ENCODE data around the gene PIP4K2C. TPM values are rescaled to one million over a fixed set of nuclear protein-coding genes. Genes with fewer than 3 reads are reported as not detected.
"Not testable (repeated sequence)": the region's sequence is repeated elsewhere in the genome, so short reads cannot be mapped to it uniquely, and the experiment has no call there.

PIP4K2C gene
- total RNA-seq, 1 donor from 2014 or later = 31.0 TPM

DNA sequence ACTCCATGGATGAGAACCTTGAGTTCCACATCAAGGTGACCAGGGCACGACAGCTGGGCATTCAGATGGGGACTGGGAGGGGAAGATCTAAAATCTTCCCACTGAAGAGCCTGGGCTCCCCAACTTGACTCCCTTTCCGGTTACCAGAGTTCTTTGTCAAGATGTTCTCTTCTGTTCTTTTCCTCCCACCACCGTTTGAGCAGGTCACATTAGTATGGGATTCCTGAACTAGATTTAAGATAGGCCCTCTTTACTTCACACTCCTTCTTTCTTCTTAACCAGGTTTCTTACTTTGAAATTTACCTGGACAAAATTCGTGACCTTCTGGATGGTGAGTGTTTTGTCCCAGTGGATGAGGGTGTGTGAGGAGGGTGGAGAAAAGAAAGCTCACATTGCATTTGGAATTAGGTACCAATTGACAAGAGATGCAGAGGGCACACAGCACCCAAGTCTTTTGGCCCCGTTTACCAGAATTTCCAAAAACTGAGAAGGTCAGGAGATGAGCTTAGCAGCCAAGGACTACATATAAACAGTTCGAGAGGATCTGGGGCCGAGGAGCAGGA lies 26.7 kb upstream of the PIP4K2C start:
- Histone ChIP-seq H3K36me3 (no peaks in the 10 kb centered on the region), H3K4me1 (no peaks in the 10 kb centered on the region), H3K9me3 (no peaks in the 10 kb centered on the region), H3K27me3 (no peaks in the 10 kb centered on the region), H3K4me3 (no peak overlapping the region), H3K27ac (no peak overlapping the region)
- DNase-seq (no peak), ATAC-seq (no peak)
- intact Hi-C loops (cut with DNase I) = no loop called here
- TF ChIP-seq, protein P1, sequence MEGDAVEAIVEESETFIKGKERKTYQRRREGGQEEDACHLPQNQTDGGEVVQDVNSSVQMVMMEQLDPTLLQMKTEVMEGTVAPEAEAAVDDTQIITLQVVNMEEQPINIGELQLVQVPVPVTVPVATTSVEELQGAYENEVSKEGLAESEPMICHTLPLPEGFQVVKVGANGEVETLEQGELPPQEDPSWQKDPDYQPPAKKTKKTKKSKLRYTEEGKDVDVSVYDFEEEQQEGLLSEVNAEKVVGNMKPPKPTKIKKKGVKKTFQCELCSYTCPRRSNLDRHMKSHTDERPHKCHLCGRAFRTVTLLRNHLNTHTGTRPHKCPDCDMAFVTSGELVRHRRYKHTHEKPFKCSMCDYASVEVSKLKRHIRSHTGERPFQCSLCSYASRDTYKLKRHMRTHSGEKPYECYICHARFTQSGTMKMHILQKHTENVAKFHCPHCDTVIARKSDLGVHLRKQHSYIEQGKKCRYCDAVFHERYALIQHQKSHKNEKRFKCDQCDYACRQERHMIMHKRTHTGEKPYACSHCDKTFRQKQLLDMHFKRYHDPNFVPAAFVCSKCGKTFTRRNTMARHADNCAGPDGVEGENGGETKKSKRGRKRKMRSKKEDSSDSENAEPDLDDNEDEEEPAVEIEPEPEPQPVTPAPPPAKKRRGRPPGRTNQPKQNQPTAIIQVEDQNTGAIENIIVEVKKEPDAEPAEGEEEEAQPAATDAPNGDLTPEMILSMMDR (IDR thresholded peaks at IDR 0.05) = no peak

GRCh38 chr12:57568838-57569237 lies 22.2 kb upstream of the PIP4K2C start:
- TF ChIP-seq, protein P1 (IDR thresholded peaks at IDR 0.05) = no peak
- intact Hi-C loops (cut with DNase I) = no loop called here
- no peaks in the 10 kb centered on the region for H3K36me3 ChIP-seq
- DNase-seq (no peak), ATAC-seq (no peak)
- H3K9me3 ChIP-seq = no peaks in the 10 kb centered on the region
- H3K4me3 ChIP-seq = no peak overlapping the region
- H3K4me1 ChIP-seq = no peaks in the 10 kb centered on the region
- no peaks in the 10 kb centered on the region for H3K27me3 ChIP-seq
- H3K27ac ChIP-seq = no peak overlapping the region

DNA sequence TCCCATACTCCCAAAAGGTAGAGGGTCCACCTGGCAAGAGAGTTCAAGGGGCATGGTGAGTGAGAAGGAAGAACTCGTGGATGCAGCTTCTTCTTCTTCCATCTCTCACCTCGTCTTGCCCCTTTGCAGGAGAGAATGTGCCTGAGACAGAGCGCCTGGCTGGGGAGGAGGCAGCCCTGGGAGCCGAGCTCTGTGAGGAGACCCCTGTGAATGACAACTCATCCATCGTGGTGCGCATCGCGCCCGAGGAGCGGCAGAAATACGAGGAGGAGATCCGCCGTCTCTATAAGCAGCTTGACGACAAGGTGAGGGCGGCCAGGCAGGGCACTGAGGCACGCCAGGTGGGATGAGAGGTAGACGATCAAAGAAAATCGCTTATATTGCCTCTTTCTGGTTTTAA lies 21.1 kb upstream of the PIP4K2C start:
- intact Hi-C loops (cut with DNase I) = no loop called here
- no peaks in the 10 kb centered on the region for H3K9me3 ChIP-seq
- ATAC-seq (no peak), DNase-seq (no peak)
- TF ChIP-seq, protein P1 (IDR thresholded peaks at IDR 0.05) = no peak
- H3K4me3 ChIP-seq = no peak overlapping the region
- no peaks in the 10 kb centered on the region for H3K36me3 ChIP-seq
- H3K27ac ChIP-seq = no peak overlapping the region
- H3K27me3 ChIP-seq = no peaks in the 10 kb centered on the region
- H3K4me1 ChIP-seq = no peaks in the 10 kb centered on the region

GRCh38 chr12:57570438-57570837 lies 20.6 kb upstream of the PIP4K2C start:
- H3K4me1 ChIP-seq; H3K9me3 ChIP-seq; H3K4me3 ChIP-seq; ATAC-seq; intact Hi-C loops (cut with DNase I); DNase-seq; H3K36me3 ChIP-seq; H3K27me3 ChIP-seq; H3K27ac ChIP-seq: not testable (repeated sequence)

DNA sequence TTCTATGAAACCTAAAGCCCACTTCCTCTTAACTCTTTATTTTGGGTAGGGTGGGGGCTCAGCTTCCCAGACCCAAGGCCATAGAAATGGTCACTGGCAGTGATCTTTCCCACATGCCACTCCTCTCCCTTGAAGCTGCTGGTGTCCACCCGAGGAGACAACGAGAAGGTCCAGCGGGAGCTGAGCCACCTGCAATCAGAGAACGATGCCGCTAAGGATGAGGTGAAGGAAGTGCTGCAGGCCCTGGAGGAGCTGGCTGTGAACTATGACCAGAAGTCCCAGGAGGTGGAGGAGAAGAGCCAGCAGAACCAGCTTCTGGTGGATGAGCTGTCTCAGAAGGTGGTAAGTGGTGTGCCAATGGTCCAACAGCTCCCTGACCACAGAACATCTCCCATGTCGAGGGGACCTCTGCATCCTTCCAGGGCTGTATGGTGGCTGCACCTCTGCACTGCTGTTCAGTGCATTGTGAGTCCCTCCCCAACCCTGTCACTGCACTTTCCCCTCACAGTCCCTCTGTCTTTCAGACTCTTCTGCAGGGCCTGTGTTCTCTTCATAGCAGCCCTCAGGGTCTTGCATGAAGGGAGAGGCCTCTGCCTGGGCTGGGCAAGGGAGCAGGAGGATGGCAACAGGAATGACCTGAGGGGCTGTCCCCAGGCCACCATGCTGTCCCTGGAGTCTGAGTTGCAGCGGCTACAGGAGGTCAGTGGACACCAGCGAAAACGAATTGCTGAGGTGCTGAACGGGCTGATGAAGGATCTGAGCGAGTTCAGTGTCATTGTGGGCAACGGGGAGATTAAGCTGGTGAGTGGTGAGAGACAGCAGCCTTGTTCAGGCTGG lies 18.8 kb upstream of the PIP4K2C start:
- Histone ChIP-seq H3K36me3 (no peaks in the 10 kb centered on the region), H3K4me1 (no peaks in the 10 kb centered on the region), H3K4me3 (no peak overlapping the region), H3K27ac (no peak overlapping the region), H3K9me3 (no peaks in the 10 kb centered on the region), H3K27me3 (no peaks in the 10 kb centered on the region)
- TF ChIP-seq, protein P1 (IDR thresholded peaks at IDR 0.05) = no peak
- intact Hi-C loops (cut with DNase I) = no loop called here
- no peak for ATAC-seq
- no peak for DNase-seq

DNA sequence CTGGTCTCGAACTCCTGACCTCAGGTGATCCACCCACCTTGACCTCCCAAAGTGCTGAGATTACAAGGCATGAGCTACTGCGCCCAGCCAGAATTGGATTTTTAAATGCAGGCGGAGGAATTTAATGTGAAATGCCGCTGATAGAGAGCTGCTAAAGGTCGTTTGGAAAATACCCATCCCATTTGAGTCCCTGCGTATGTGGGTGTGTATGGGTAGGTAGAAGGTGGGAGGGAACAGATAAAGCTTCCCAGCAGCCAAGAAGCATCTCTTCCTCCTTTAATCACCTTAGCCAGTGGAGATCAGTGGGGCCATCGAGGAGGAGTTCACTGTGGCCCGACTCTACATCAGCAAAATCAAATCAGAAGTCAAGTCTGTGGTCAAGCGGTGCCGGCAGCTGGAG lies 16.2 kb upstream of the PIP4K2C start:
- intact Hi-C loops (cut with DNase I) = no loop called here
- H3K9me3 ChIP-seq = no peaks in the 10 kb centered on the region
- H3K27ac ChIP-seq = no peak overlapping the region
- H3K27me3 ChIP-seq = no peaks in the 10 kb centered on the region
- no peaks in the 10 kb centered on the region for H3K4me1 ChIP-seq
- no peak for DNase-seq
- H3K36me3 ChIP-seq = no peaks in the 10 kb centered on the region
- TF ChIP-seq, protein P1 (IDR thresholded peaks at IDR 0.05) = no peak
- H3K4me3 ChIP-seq = no peak overlapping the region
- no peak for ATAC-seq
